Measurements from ENCODE around the gene ACSM2B.
"Not testable (repeated sequence)": the region's sequence is repeated elsewhere in the genome, so short reads cannot be mapped to it uniquely, and the experiment has no call there.

The ACSM2B gene, protein sequence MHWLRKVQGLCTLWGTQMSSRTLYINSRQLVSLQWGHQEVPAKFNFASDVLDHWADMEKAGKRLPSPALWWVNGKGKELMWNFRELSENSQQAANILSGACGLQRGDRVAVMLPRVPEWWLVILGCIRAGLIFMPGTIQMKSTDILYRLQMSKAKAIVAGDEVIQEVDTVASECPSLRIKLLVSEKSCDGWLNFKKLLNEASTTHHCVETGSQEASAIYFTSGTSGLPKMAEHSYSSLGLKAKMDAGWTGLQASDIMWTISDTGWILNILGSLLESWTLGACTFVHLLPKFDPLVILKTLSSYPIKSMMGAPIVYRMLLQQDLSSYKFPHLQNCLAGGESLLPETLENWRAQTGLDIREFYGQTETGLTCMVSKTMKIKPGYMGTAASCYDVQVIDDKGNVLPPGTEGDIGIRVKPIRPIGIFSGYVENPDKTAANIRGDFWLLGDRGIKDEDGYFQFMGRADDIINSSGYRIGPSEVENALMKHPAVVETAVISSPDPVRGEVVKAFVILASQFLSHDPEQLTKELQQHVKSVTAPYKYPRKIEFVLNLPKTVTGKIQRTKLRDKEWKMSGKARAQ

DNA sequence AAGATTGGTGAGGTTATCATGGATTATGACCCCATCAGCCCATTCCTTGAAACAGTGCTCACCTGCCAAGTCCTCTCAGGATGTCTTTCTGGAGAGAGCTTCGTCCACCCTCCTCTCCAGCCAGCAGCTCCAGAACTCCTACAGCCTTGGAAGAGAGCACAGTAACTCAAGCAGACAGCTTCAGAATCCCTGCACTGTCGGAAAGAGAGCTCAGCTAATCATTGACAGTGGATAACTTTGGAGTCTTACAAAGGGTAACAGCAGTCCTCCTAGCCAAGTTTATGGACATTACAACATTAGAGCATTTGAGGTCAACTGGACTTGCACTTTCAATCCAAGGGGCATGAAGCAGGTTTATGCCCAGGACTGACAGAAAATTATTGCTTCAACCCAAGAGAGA is at the start of gene ACSM2B:
TSS of gene ACSM2B (minus strand) at position 223 of the 400 bp plus-strand sequence. CDS start 11,522 bp downstream, outside the sequence.
- DNase-seq: not testable (repeated sequence)

DNA sequence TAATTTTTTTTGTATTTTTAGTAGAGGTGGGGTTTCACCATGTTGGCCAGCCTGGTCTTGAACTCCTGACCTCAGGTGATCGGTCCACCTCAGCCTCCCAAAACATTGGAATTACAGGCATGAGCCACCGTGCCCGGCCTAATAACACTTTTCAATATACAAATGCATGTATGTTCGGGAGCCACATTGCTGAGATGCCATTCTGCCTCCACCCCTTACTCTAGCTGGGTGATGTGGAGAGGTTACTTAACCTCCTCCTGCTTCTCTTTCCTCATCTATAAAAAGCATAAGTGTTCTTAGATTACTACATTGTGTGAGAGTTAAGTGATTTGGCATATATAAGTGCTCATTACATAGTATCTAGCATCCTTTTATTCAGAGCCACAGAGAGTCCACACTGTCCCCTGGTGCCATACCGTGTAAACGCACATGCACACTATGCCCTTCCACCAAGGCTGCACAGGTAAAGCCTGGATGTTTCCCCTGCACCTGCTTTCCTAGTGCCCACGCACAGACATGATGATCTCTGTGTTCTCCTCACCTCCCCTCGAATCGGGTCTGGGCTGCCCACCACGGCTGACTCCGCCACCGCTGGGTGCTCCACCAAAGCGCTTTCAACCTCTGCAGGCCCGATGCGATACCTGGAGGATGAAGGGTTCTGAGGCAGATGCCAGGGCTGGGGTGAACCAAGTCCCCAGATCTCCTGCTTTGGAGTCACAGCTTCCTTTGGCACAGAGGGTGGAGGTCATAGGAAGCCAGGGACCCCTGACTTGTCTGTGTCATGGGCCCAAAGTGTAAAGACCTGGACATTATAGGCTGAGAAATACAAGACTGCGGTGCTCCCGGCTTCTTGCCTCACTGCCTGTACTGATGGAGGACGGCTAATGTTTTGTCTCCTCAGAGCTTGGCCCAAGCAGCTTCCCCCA is 49.0 kb upstream of the ACSM2B start:
- no peak for DNase-seq

DNA sequence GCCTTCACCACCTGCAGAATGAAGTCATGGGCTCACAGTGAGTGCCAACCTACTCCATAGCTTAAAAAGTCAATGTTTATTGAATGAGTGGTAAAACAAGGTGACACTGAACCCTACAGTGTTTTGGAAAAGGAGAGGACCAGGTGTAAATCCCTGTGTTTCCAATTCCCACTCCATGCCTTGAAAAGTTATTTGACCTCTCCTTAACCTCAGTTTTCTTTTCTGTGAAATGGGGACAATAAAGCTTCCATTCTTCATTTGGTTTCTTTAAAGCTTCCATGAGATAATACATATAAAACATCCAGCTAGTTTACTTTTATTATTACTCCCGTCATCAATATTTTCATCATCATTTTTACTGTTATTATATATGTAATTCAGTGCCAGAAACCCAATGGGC is 48.0 kb upstream of the ACSM2B start:
- no peak for DNase-seq

DNA sequence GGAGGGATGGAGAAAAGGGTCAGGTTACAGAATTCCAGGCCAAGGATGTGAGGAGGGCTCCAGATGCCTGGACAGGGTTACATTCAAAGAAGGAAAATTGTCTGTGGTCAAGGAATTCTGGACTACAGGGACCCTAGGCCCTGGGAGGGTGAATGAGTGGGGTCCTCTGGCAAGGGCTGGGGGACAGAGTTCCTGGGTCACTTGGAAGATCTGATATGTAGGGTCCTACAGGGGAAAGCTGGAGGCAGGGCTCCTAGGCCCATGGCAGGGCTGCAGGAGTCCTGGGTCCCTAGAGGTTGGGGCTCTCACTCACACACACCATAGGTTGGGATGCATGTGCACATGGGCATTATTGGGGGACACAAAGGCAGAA is 46.3 kb upstream of the ACSM2B start:
- DNase-seq: no peak

DNA sequence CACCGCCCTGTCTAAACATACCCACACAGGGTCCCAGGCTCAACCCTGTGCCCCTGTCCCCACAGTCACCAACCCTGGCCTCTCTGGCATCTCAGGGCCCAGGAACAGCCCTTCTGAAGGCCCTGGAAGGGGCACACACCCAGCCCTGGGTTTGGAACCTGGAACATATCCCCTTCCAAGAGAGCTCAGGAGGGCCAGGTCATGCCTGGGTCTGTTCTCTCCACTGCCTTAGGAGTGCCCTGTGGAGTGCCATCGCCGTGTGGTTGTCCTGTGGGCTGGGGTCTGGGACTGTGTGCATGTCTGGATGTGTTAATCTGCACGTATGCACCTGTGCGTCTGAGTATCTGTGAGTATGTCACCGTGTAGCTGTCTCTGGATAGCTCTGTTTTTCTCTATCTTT is 45.2 kb upstream of the ACSM2B start:
- DNase-seq: no peak

DNA sequence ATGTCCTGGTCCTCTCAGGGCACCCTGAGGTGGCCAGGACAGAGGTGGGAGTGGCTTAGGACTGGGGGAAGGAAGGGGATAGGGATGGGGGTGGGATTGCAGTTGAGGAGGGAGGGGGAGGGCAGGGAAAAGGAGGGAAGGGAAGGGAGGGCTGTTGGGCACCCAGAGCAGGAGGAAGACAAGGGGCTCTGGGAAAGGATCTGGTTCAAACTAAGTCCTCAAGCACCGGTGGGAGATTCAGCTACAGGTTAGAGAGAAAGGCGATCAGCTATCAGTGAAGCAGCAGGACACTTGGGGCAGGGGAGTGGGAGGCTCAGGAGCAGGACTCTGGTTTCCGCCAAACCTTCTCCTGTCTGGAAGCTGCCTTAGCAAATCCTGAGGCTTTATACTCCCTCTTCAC is 44.6 kb upstream of the ACSM2B start:
- DNase-seq: no peak

DNA sequence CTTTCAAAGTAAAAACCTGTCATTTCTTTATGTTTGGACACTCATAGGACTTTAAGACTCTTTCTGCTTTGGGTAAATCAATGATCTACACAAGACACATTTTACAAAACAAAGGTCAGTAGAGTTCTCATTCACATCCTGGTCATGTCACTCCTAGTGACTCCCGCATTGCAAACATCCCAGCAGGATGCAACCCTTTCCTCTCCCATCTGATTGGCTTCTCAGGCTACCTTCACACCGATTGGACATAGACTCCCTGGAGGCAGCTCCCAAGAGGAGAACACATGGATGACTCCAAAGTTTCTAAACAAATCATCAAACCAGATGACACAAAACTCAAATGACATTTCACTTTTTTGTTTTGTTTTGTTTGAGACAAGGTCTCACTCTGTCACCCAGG is 43.8 kb upstream of the ACSM2B start:
- no peak for DNase-seq

DNA sequence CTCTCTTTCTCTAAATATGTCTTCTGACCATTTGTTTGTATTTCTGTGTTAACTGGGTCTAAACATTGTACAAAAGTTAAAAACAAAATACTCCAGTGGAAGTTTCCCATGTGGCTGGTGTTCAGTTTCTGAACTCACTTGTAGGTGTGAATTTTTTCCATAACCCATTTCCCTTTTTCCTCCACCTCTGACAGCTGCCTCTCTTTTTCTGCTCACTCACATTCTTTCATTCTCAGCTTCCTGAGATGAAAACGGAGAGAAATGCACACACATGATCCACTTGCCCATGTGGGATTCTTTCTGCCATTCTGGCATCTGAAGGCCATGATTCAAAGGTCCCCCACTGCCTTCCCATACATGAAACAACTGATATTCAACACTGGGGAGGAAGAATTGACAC is 41.1 kb upstream of the ACSM2B start:
- DNase-seq: no peak

DNA sequence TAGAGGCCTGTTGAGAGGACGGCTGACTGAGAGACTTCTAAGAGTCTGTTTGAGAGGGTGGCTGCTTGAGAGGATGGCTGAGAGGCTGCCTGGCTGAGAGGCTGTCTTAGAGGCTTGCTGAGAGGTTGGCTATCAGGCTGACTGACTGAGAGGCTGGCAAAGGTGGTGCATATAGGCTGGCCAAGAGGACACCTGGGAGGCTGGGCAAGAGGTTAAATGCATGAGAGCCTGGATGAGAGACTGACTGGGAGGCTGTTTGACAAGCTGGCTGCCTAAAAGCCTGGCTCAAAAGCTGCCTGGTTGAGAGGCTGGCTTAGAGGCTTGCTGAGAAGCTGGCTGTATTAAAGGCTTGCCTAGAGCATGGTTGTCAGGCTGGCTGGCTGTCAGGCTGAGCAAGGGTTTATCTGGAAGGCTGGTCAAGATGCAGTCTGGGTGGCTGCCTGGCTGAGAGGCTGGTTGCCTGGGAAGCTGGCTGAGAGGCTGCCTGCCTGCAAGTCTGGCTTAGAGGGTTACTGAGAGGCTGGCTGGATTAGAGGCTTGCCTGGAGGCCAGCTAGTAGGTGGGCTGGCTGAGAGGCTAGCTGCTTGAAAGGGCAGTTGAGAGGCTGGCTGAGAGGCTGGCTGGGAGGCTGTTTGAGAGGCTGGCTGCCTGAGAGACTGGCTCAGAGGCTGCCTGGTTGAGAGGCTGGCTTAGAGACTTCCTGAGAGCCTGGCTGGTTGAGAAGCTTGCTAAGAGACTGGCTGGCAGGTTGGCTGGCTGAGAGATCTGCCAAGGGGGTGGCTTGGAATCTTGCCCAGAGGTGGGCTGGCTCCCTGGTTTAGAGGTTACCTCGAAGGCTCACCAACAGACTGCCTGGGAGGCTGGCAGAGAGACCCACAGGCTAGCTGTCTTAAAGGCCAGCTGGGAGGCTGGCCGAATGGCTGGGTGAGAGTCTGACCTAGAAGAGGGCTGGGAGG is 38.3 kb upstream of the ACSM2B start:
- no peak for DNase-seq

DNA sequence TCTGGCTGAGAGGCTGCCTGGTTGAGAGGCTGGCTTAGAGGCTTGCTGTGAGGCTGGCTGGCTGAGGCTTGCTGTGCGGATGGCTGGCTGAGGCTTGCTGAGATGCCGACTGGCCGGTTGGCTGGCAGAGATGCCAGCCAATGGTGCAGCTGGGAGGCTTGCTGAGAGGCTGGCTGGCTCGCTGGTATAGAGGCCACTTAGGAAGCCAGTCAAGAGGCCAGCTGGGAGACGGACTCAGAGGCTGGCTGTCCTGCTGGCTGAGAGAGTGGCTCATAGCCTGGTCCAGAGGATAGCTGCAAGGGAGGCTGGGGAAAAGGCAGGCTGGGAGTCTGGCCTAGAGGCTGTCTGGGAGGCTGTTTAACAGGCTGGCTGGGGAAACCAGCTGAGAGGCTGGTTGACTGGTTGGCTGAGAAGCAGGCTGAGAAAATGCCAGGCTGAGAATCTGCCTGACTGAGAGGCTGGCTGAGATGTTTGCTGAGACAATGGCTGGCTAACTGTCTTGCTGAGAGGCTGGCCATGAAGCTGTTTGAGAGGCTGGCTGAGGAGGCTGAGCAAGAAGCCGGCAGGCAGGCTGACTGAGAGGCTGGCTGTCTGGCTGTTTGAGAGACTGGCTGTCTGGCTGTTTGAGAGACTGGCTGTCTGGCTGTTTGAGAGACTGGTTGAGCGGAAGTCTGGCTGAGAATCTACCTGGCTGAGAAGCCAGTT is 37.5 kb upstream of the ACSM2B start:
- no peak for DNase-seq

DNA sequence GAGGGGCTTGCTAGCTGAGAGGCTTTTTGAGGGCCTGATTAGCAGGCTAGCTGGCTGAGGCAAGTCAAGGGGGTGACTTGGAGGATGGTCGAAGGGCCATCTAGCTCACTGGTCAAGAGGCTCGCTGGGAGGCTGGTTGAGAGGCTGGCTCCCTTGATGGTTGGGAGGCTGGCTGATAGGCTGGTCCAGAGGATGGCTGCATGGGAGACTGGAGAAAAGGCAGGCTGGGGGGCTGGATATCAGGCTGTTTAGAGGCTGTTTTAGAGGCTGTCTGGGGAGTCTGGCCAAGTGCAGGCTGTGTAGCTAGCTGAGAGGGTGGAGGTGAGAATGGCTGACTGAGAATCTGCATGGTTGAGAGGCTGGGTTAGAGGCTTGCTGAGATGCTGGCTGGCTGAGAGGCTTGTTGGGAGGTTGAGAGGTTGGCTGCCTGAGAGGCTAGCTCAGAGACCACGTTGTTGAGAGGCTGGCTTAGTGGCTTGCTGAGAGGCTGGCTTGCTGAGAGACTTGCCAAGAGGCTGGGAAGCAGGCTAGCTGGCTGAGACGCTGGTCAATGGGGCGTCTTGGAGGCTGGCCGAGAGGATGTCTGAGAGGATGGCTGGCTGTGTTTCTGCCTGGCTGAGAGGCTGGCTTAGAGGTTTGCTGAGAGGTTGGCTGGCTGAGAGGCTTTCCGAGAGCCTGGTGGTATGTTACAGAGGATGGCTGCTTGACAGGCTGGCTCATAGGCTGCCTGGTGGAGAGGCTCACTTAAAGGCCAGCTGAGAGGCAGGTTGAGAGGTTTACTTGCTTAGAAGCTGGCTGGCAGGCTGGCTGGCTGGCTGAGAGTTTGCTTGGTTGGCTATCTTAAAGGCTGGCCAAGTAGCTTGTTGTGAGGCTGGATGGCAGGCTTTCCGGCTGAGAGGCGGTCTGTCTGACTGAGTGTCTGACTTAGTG is 36.6 kb upstream of the ACSM2B start:
- DNase-seq: no peak

DNA sequence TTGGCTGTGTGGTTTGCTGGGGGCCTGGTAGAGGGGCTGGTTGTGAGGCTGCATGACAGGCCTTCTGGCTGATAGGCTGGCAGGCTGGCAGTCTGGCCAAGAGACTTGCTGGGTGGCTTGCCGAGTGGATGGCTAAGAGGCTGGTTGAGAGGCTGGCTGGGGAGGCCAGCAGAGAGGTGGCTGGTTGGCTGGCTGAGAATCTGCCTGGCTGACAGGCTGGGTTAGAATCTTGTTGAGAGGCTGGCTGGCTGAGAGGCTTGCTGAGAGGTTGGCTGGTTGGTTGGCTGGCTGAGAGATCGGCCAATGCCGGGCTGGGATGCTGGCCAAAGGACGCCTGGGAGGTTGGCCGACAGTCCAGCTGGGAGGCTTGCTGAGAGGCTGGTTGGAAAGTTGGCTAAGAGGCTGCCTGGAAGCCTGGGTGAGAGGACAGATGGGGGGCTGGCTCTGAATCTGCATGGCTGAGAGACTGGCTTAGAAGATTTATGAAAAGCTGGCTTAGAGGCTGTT is 35.9 kb upstream of the ACSM2B start:
- no peak for DNase-seq

DNA sequence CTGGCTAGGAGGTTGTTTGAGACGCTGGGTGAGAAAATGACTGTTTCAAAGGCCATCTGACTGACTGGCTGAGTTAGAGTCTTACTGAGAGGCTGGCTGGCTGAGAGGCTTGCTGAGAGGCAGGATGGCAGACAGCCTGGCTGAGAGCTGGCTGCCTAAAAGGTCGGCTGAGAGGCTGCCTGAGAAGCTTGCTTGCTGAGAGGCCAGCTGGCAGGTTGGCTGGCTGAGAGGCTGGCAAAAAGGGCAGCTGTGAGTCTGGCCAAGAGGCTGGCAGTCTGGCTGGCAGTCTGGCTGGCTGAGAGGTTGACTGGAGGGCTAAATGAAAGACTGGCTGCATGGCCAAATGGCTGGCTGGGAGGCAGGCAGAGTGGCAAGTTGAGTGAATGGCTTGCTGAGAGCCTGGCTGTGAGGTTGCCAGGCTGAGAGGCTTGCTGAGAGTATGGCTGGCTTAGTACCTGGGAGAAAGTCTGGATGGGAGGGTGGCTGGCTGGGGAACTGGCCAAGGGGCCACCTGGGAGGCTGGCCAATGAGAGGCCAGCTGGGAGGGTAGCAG is 35.3 kb upstream of the ACSM2B start:
- no peak for DNase-seq

DNA sequence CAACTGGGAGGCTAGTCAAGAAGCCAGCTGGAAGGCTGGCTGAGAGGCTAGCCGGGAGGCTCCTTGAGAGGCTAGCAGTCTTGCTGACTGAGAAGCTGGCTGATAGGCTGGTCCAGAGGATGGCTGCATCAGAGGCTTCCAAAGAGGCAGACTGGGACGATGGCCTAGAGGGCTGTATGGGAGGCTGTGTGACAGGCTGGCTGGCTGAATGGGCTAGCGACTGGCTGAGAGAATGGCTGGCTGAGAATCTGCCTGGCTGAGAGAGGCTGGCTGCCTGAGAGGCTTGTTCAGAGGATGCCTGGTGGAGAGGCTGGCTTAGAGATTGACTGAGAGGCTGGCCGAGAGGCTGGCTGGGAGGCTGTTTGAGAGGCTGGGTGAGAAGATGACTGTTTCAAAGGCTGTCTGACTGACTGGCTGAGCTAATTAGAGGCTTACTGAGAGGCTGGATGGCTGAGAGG is 34.8 kb upstream of the ACSM2B start:
- DNase-seq: no peak

DNA sequence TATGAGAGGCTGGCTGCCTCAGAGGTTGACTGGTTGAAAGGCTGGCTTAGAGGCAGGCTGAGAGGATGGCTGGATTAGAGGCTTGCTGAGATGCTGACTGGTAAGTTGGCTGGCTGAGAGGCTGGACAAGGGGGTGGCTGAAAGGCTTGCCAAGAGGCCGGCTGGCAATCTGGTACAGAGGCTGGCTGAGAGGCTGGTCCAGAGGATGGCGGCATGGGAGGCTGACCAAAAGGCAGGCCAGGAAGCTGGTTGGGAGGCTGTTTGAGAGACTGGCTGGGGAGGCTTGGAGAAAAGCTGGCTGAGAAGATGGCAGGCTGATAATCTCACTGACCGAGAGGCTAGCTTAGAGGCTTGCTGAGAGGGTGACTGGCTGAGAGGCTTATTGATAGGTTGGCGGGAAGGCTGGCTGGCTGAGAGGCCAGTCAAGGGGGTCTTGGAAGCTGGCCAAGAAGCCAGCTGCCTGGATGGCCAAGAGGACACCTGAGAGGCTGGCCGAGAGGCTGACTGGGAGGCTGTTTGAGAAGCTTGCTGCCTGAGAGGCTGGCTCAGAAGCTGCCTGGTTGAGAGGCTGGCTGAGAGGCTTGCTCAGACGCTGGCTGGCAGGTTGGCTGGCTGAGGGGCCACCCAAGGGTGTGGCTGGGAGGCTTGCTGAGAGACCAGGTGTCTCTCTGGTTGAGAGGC is 34.2 kb upstream of the ACSM2B start:
- no peak for DNase-seq

DNA sequence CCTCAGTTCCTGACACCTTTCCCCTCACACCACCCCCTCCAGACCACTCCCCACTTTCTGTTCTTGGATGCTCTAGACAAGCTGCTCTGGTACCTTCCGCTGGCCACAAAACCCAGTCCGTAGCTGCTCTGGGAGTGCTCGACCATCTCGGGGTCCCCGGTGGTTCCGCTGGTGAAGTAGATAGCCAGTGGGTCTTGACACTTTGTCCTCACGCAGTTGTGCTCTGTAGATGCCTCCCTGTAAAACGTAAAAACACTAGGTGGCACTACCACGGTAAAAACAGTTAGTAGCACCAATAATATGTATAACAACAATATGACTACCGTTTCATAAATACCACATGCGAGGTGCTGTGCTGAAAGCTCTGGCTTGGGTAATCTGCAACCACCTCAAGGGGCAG is 26.0 kb upstream of the ACSM2B start:
- DNase-seq: not testable (repeated sequence)

DNA sequence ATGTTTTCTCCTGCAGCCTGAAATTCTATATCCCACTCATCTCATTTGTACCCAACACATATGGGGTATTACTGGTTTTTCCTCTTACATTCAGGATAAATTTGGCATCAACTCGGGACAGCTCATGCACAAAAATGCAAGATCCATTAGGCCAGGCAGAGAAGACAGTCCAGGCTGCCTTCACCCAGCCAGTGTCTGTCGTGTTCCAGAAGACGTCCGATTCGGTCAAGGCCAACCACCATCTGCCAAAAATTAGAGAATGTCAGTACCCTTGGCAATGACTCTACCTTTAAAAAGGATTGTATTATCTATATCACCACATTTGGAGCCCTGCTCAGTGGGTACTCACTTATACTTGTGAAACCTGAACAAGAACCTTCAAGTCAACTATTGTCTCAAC is 23.3 kb upstream of the ACSM2B start:
- not testable (repeated sequence) for DNase-seq

DNA sequence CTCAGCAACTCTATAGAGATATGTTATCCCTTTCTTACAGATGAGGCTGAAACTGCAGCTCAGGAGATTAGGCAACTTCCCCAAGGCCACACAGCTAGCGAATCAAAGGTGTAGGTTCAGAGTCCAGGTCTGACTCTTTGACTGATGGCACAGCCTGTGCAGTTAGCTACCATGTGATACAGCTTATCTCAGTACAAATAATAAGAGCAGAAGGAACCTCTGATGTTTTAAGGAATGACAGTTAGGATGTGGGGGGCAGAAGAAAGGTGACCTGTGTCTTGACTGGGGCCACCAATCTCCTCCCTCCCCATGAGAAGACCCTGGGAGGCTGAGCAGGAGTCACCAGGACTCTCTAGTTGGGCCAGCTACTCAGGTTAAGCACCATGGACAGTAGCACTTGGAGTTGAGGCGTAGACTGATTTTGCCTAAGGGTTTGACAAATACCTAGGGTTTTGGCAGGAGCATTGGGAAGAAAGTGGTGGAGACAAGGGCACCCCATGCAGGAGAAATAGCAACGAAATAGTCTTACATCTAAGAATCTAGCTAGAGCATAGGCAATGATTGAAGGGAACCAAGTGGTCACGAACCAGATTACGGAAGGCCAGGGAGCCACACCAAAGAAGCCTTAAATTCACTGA is 22.8 kb upstream of the ACSM2B start:
- no peak for DNase-seq

DNA sequence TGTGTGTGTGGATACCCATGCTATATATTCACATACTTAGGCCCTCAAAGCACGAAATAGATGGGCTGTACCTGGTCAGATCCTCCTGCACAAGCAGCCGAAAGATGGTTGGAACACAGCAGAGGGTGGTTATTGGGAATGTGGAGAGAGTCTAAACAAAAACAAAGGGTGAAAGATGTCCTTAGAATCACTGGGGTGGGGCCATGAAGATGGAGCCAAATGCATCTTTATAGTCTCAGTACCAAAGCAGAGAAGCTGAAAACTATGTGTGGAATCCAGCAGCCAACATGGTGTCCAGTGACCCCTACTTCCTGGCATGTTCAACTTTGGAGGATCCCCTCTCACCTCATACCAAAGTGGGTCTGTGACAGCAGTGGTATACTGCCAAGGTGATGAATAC is 19.5 kb upstream of the ACSM2B start:
- not testable (repeated sequence) for DNase-seq
